Frontal cortex (tissue), 4 donors: ENCODE data around the gene OXNAD1. TPM values are rescaled to one million over a fixed set of nuclear protein-coding genes. Genes with fewer than 3 reads are reported as not detected.

ENCODE experiments used
- DNase-seq, 2 donors: peaks; one replicate each; pipeline ENCODE4 v3.0.0; 2012; ENCODE audit warnings: low spot score in 2 of 2
- FAIRE-seq: peaks from 2 replicates; lab custom pipeline; 2012; peaks lifted over from hg19 to GRCh38; lab: Jason Lieb, UNC
- total RNA-seq: library from RNA; depleted of rRNA; stranded (reverse); fragments of >200 nt; gene quantifications from one replicate; pipeline ENCODE4 v1.2.3, GENCODE V29; 2014
- donor health status: control.
- donor health status: control.
- donor health status: control.

OXNAD1 gene
- total RNA-seq, 1 donor from 2014 or later: 15.5 TPM

DNA sequence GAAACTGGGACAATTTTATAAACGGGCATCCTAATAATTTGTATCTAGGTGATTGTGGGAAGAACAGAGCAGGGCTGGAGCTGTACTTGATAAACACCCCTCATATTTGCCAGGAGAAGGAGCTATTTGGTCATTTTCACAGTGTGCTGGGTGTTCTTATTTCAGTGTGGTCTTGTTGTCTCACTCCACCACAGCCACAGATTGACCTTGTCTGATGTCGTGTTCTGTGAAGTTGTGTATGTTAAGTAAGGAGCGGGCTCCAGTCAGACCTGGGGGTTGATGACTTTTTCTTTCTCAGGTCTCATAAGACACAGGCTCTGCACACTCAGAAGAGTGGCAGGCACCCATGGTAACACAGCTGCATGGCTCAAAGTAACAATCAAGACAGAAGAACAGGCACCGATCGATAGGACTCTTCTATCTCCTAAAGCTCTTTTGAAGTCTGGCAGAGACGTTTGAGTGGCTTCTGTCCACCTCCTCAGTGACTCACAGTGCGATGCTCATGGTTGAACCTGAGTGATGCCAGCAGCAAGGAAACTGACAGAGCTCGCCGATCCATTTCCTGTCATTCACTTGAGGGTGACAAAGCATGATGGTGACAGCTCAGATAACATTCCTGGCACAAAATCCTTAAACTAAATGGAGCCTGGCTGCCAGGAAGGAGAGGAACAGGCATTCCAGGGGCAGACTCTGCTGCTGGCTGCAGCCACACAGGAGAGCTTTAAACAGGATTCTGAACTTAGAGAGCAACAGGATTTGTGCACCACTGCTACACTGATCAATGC is 21.1 kb upstream of the OXNAD1 start:
- no peak for DNase-seq

DNA sequence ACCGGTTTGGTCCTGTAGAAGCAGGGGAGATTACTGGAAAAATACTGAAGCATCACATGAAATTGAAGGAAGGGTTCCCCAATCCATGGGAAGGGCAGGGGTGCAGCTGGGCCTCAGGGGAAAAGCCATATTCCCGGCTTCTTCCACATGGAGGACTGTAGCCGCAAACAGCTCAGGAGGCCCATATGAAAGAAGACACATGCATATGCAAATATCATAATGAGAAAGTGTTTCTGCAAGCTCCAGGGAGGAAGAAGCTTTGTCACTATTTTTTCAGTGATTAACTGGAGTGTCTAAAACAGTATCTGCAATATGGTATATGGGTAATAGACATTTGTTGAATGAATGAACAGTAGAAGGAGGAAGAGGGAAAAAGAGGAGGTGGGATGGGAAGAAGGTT is 19.4 kb upstream of the OXNAD1 start:
- FAIRE-seq: no peak

More for the DNA sequence above, 21.1 kb upstream of the OXNAD1 start:
- FAIRE-seq: no peak

DNA sequence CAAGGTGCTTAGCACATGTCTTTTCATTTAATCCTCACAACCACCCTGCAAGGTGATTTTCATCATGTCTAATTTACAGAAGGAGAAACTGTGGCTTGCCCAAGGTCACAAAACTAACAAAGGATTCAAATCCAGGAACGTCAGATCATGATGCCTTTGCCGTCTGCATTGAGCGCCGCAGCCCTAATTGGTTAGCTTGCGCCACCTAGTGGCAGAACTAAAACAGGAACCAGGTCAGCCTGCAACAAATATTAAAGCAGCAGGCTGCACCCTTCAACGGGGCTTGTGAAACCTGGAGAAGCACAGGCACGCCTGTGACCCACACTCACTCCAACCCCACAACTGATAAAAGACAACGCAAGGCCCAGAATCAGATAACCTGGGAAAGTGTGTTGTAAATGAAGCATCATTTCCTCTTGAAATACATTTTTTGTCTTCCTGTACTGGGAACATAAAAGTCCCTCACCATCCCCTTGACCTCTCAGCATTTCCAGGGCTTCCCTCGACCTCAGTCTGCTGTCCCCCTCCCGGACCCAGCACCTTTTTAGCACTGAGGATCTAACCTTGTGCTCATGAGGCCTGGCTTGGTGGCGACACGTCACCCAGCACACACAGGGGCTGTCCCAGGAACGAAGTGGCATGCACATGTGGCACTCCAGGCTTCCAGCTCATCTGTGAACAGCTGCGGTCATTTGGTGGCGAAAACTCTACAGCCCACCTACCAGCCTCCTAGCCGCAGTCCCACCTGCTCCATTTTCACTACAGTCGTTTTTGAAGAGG is 17.5 kb upstream of the OXNAD1 start:
- peak; percentile 13 for FAIRE-seq
- DNase-seq: peak; percentile 31 to 73

More for the DNA sequence above, 19.4 kb upstream of the OXNAD1 start:
- DNase-seq: no peak

GRCh38 chr3:16248556-16248955 is 16.5 kb upstream of the OXNAD1 start:
- FAIRE-seq: no peak
- DNase-seq: no peak

DNA sequence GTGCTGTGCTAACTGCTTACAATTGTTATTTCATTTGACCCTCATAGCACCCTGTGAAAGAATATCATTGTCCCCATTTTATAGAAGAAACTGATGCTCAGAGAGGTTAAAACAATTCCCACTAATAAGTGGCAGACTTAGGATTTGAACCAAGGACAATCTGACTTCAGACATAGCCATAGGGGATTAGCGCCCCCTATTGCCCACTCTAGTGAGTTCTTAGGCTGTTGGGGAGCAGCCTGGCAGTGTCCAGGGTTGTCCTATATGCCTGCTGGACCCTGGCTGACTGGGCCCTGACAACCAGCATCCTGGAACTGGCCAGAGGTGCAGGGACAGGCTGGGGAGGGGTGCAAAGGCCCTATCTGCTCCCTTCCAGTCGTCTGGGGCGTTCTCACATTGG is 15.7 kb upstream of the OXNAD1 start:
- DNase-seq: no peak
- FAIRE-seq: no peak

GRCh38 chr3:16249886-16250285 is 15.1 kb upstream of the OXNAD1 start:
- no peak for DNase-seq
- no peak for FAIRE-seq

GRCh38 chr3:16251316-16252085 is 13.5 kb upstream of the OXNAD1 start:
- DNase-seq: no peak
- no peak for FAIRE-seq

- no peak for DNase-seq
- FAIRE-seq: no peak
Measured at GRCh38 chr3:16252243-16252978, 12.6 kb upstream of the OXNAD1 start.

GRCh38 chr3:16252988-16253387 is 12.0 kb upstream of the OXNAD1 start:
- FAIRE-seq (no peak), DNase-seq (no peak)

DNA sequence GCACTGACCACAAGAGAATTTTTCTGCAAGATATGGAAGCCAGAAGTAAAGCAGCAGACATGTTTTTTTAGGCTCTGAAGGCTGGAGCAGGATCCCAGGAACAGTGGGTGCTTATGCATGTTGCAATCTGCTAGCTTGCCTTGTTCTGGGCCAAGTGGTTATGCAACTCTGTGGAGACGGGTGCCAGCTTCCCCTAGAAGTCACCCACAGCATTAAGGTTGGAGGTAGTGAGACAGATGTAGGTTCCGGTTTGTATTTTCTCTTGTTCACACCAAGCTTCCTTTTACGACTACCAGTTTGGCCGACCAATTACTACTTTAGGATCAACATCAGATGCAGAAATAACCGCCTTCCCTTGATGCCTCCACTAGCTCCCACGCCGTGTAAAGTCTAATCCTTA is 11.4 kb upstream of the OXNAD1 start:
- no peak for FAIRE-seq
- no peak for DNase-seq

DNA sequence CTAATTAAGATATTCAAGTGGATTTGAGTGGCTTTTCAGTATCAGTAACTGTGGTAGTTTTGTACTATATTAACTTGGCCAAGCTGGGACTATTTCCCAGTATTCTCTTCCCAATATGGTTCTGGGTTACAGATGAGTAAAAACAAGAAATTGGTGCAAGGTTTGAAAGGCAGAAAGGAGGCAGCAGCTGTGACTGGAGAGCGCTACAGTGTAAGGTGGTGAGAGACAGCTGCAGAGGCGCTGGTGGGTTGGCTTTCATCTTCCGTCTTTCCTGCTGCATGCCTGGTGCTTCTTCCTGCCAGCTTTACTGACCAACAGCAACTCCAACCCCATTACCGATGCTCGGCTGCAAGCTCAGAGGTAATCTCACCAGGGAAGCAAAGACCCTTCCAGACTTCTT is 10.1 kb upstream of the OXNAD1 start:
- no peak for DNase-seq
- no peak for FAIRE-seq

DNA sequence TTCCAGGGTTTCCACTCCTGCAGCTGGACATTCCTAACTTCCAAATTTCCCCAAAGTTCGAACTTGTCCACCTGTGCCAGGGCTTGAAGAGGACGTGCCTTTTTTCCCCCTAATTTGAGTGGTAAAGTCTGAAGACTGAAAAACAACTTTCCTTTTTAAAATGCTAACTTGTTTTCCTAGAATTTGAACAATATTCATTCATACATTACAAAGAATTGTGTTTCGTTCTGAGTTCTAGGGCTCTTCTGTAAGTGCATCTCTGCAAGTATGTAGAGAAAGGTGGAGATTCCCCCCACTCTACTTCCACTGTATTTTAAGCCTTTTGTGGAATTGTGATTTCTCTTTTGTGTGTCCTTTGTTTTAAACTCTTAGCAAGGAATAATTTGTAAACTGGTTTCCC is 9.7 kb upstream of the OXNAD1 start:
- FAIRE-seq (no peak), DNase-seq (no peak)

GRCh38 chr3:16255726-16256125 is 9.3 kb upstream of the OXNAD1 start:
- FAIRE-seq (no peak), DNase-seq (no peak)

DNA sequence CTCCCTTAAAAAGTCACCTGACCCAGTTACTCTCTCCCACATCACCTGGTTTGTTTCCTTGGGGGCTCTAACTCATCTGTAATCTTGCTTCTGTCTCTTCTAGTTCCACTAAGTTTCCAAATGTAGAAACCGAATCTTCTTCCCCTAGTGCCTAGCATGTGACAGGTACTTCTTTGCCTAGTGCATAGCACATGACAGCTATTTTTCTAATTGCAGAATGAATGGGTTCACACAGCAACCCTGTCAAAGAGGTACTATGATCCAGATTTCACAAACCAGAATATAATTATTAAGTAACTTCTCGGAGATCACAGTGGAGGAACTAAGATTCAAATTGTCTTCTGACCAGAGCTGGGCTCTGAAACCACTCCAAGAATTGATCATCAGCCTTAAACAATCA is 7.7 kb upstream of the OXNAD1 start:
- FAIRE-seq (no peak), DNase-seq (no peak)

DNA sequence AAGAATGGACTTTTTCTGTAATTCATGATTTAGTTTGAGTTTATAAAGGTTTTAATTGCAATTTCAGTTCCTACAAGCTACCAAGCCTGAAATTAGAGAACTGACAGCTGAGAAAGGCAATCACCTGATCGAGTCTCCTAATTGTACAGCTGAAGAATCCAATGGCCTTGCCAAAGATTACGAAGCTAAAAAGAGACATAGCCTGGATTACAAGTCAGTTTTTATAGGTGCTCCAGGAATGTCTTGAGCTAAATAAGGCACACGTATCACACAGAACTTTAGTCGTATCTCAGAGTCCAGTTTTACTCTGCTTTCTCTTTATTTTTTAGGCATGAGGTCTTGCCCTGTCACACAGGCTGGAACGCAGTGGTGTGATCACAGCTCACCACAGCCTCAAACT is 6.8 kb upstream of the OXNAD1 start:
- DNase-seq: no peak
- no peak for FAIRE-seq

GRCh38 chr3:16258866-16259265 is 6.1 kb upstream of the OXNAD1 start:
- FAIRE-seq (no peak), DNase-seq (no peak)

- DNase-seq: no peak
- no peak for FAIRE-seq
Measured at GRCh38 chr3:16260046-16260445, 5.0 kb upstream of the OXNAD1 start.

DNA sequence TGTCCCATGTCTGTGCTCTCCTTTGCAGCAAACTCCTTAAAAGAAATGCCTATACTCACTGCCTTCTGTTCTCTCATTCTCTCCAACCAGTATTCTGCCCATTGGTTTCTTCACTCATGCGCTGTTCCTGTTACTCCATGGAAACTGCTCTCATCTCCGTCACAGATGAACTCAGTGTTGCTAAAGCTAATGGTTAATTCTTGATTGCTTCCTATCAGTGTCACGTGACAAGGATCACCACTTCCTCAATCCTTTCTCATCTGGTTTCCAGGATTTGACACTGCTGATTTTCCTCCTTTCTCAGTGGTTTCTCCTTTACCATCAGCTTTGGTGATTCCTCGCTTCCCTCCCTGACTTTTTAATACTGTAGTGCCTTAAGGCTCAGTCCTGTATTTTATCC is 2.8 kb upstream of the OXNAD1 start:
- FAIRE-seq: no peak

GRCh38 chr3:16264174-16264707 is 771 bp upstream of the OXNAD1 start:
- DNase-seq (no peak), FAIRE-seq (no peak)

More for the DNA sequence above, 2.8 kb upstream of the OXNAD1 start:
- DNase-seq: no peak

DNA sequence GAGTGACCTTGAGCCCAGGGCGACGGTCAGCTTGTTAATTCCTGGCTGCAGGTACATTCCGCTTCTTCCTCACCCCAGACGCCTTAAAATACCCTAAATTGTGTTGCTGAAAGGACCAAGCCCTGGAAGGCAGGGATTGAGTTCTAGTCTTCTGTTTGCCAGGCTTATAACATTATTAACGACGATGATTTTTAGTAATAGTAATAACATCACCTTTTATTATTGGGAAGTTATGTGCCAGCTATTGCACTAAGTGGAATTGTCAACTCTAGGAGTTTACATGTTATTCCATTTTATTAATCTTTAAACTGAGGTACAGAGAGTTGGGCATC is 409 bp downstream of the OXNAD1 start:
- FAIRE-seq (no peak), DNase-seq (no peak)
